Measurements from ENCODE around the gene UNC5A.

- no peak for TF ChIP-seq CTCF (IDR thresholded peaks at IDR 0.05)
- TF ChIP-seq POLR2A (IDR thresholded peaks at IDR 0.05): no peak
Measured at GRCh38 chr5:176798086-176798876, 12.1 kb upstream of the UNC5A start.

Data from heart left ventricle (tissue), 13 donors.